K562 (cell line): ENCODE measurements around the gene ZNF790. TPM values are rescaled to one million over a fixed set of nuclear protein-coding genes. Genes with fewer than 3 reads are reported as not detected.

Experiments
- ATF1 ChIP-seq, 2 experiments: fragments of 450-650 bp in 1 of 2; IDR thresholded peaks; 2 replicates each; pipeline ENCODE4 v1.6.1; 2016; ENCODE audit warnings: missing compliant biosample characterization in 1 of 2, missing genetic modification characterization in 1 of 2
- BRD4 ChIP-seq: fragments of 200-600 bp; sonication (generic); IDR thresholded peaks from 2 replicates; pipeline ENCODE4 v1.6.1; 2017; ENCODE audit warnings: inconsistent platforms
- C11orf30 ChIP-seq: fragments of 450-650 bp; IDR thresholded peaks from 2 replicates; pipeline ENCODE4 v1.6.1; 2016; ENCODE audit warnings: low read depth, mild to moderate bottlenecking
- CREB1 ChIP-seq, 2 experiments: sonication (generic) in 1 of 2; formaldehyde crosslinking in 1 of 2; IDR thresholded peaks; 2 replicates each; pipeline versions ENCODE4 v1.6.1 to v1.8.0; 2012 to 2022; ENCODE audit warnings: inconsistent platforms in 1 of 2, mild to moderate bottlenecking in 1 of 2, missing genetic modification reagents in 1 of 2, moderate library complexity in 1 of 2
- KAT8 ChIP-seq: fragments of 450-650 bp; IDR thresholded peaks from 2 replicates; pipeline ENCODE4 v1.6.1; 2016; ENCODE audit warnings: low read depth, mild to moderate bottlenecking
- KLF1 ChIP-seq: fragments of 450-650 bp; IDR thresholded peaks from 2 replicates; pipeline ENCODE4 v1.6.1; 2016; ENCODE audit warnings: missing genetic modification characterization, missing compliant biosample characterization
- L3MBTL2 ChIP-seq: fragments of 450-650 bp; IDR thresholded peaks from 2 replicates; pipeline ENCODE4 v1.6.1; 2016; ENCODE audit warnings: mild to moderate bottlenecking, moderate library complexity
- MNT ChIP-seq, 2 experiments: fragments of 450-650 bp; conservative IDR thresholded peaks; 2 replicates each; pipeline ENCODE4 v1.6.1; 2017; ENCODE audit warnings: mild to moderate bottlenecking in 2 of 2, moderate library complexity in 2 of 2
- PHF8 ChIP-seq: fragments of 200-600 bp; sonication (generic); IDR thresholded peaks from 2 replicates; pipeline ENCODE4 v1.6.1; 2012; ENCODE audit warnings: mixed run types, mild to moderate bottlenecking, inconsistent platforms, low read length, moderate library complexity, borderline replicate concordance
- PRDM10 ChIP-seq: fragments of 450-650 bp; IDR thresholded peaks from 2 replicates; pipeline ENCODE4 v1.6.1; 2018; ENCODE audit not compliant: partially characterized antibody
- SIX5 ChIP-seq, 2 experiments: IDR thresholded peaks; 2 replicates each; pipeline ENCODE4 v1.6.1; 2011; ENCODE audit warnings: low read length in 2 of 2, borderline replicate concordance in 1 of 2, low read depth in 1 of 2, mild to moderate bottlenecking in 1 of 2, moderate library complexity in 1 of 2; ENCODE audit not compliant: insufficient read depth in 1 of 2
- SREBF1 ChIP-seq: fragments of 150-350 bp; IDR thresholded peaks from 2 replicates; pipeline ENCODE4 v1.6.1; 2014; ENCODE audit warnings: antibody characterized with exemption, low read depth, low read length, borderline replicate concordance
- SUPT5H ChIP-seq: fragments of 450-650 bp; IDR thresholded peaks from 2 replicates; pipeline ENCODE4 v1.6.1; 2016
- ZC3H8 ChIP-seq: fragments of 450-650 bp; IDR thresholded peaks from 2 replicates; pipeline ENCODE4 v1.6.1; 2017
- ZNF184 ChIP-seq: sonication (generic); formaldehyde crosslinking; IDR thresholded peaks from 2 replicates; pipeline ENCODE4 v1.5.0; 2020; ENCODE audit warnings: missing genetic modification reagents
- ZNF644 ChIP-seq: fragments of 200-800 bp; sonication (Bioruptor generic); IDR thresholded peaks from 2 replicates; pipeline ENCODE4 v1.6.1; 2016; ENCODE audit warnings: low read depth, missing genetic modification characterization, missing compliant biosample characterization
- polyA plus RNA-seq, 8 experiments: library from polyadenylated mRNA; depleted of rRNA in 4 of 8; stranded (reverse) in 5 of 8; unstranded in 3 of 8; fragments of >200 nt; fragmentation: Nextera tagmentation in 2 of 8; fragmentation: Illumina TruSeq in 1 of 8; extraction: Ambion mirVana in 2 of 8; extraction: Trizol in 1 of 8; gene quantifications; 2 replicates each; pipeline versions ENCODE4 v1.2.1 to v1.2.3, GENCODE V29; 2011 to 2014; ENCODE audit warnings: inconsistent platforms in 1 of 8, missing spikeins in 1 of 8
- total RNA-seq, 7 experiments: library from RNA; depleted of rRNA in 6 of 7; stranded (reverse); fragments of >200 nt in 6 of 7; fragmentation: Illumina TruSeq in 2 of 7; extraction: Trizol in 2 of 7; gene quantifications; 2 replicates each; pipeline versions ENCODE4 v1.2.1 to v1.2.3, GENCODE V29; 2011 to 2021; ENCODE audit warnings: low replicate concordance in 1 of 7
- TF ChIP-seq, protein P1 (sequence below): fragments of 450-650 bp; IDR thresholded peaks from 2 replicates; pipeline ENCODE4 v1.6.1; 2016; ENCODE audit warnings: antibody characterized with exemption
- TF ChIP-seq, protein P2 (sequence below): fragments of 450-650 bp; formaldehyde crosslinking; IDR thresholded peaks from 2 replicates; pipeline ENCODE4 v1.4.0; 2020; ENCODE audit warnings: mild to moderate bottlenecking, moderate library complexity

Gene ZNF790
- total and polyA plus RNA-seq, 9 of the 15 experiments (the other 6 are each of a cell fraction or from before 2014, with no cell fraction given): 0.33 to 1.7 (median 0.53) TPM

DNA sequence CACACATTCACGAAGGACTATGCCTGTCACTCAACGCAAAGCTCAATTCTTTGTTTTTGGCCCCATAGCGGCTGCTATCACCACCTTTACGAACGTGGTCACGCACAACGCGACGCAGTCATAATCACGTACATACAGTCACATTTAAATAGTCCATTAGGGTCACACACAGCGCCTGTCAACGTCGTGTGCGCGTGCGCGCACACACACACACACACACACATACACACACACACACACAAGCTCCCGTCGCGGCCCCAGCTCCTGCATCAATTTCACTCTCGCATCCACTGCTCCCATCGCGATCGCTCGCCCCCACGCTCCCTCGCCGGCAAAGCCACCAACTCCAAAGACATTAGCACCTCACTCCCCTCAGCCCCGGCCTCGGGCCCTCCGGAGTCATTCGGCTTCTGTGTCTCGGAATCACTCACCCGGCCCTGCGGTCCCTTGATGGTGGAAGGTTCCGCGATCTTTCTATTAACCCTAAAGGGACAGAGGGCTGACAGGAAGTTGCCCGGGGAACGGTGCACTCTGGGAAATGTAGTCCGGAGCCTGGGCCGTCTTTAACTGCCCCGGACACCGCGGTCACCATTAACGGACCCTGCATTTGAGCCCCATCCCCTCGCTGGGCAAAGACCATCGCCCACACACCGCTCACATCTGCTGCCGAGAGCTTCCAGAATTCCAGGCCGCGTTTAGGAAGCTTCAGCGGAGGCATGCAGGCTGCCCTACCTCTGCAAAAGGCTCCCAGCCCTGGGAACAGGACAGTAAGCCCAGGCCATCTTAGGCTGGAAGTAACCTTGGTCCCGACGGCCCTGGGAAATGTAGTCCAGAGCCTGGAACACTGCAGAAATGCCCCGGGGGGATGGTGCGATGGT is at the start of gene ZNF790 (continued):
- 0 out of 2 replicates have a peak, but pooled peaks have one; percentile 54 for TF ChIP-seq ZNF644 (tag)
- TF ChIP-seq SUPT5H: peak; percentile 44; the same call in 1 of the 2 replicates
- TF ChIP-seq MNT (conservative IDR thresholded peaks at IDR 0.05): 0 out of 4 replicates have a peak, but pooled peaks of 1 of the 2 experiments have one; percentile 17
- no peak for TF ChIP-seq C11orf30
- no peak for TF ChIP-seq ZC3H8
- TF ChIP-seq SREBF1: no peak
- TF ChIP-seq BRD4: no peak
- TF ChIP-seq, protein P1, sequence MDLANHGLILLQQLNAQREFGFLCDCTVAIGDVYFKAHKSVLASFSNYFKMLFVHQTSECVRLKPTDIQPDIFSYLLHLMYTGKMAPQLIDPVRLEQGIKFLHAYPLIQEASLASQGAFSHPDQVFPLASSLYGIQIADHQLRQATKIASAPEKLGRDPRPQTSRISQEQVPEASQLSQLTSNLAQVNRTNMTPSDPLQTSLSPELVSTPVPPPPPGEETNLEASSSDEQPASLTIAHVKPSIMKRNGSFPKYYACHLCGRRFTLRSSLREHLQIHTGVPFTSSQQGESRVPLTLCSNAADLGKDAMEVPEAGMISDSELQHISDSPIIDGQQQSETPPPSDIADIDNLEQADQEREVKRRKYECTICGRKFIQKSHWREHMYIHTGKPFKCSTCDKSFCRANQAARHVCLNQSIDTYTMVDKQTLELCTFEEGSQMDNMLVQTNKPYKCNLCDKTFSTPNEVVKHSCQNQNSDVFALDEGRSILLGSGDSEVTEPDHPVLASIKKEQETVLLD: no peak
- 0 out of 2 replicates have a peak, but pooled peaks have one; percentile 41 for TF ChIP-seq ZNF184 (CRISPR knock-in tag)
- peak; percentile 33; the same call in 1 of the 2 replicates for TF ChIP-seq PHF8
- TF ChIP-seq, protein P2, sequence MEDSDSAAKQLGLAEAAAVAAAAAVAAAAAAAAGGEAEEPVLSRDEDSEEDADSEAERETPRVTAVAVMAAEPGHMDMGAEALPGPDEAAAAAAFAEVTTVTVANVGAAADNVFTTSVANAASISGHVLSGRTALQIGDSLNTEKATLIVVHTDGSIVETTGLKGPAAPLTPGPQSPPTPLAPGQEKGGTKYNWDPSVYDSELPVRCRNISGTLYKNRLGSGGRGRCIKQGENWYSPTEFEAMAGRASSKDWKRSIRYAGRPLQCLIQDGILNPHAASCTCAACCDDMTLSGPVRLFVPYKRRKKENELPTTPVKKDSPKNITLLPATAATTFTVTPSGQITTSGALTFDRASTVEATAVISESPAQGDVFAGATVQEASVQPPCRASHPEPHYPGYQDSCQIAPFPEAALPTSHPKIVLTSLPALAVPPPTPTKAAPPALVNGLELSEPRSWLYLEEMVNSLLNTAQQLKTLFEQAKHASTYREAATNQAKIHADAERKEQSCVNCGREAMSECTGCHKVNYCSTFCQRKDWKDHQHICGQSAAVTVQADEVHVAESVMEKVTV (CRISPR knock-in tag): 0 out of 2 replicates have a peak, but pooled peaks have one; percentile 30
- no peak for TF ChIP-seq ATF1 (CRISPR knock-in tag; IDR thresholded peaks at IDR 0.05)
- peak; percentile 51; the same call in 1 of the 2 replicates for TF ChIP-seq ATF1 (tag; IDR thresholded peaks at IDR 0.05)
- TF ChIP-seq L3MBTL2: 0 out of 2 replicates have a peak, but pooled peaks have one; percentile 14
- 0 out of 2 replicates have a peak, but pooled peaks have one; percentile 26 for TF ChIP-seq KLF1 (tag)
- peak; percentile 19 to 34; a peak in 2 of 4 replicates for TF ChIP-seq SIX5 (IDR thresholded peaks at IDR 0.05; ENCODE audit: borderline replicate concordance in 1 of 2, insufficient read depth in 1 of 2, low read depth in 1 of 2, low read length in 2 of 2)
- no peak for TF ChIP-seq KAT8
- no peak for TF ChIP-seq CREB1 (IDR thresholded peaks at IDR 0.05)
- TF ChIP-seq CREB1 (CRISPR knock-in tag; IDR thresholded peaks at IDR 0.05): peak; percentile 8; the same call in 1 of the 2 replicates
- peak; percentile 60 for TF ChIP-seq PRDM10
